ENCODE data around the gene COL18A1.

COL18A1 gene

GRCh38 chr21:45381865-45382696 lies 22.9 kb upstream of the COL18A1 start:
- DNase-seq, result no peak

DNA sequence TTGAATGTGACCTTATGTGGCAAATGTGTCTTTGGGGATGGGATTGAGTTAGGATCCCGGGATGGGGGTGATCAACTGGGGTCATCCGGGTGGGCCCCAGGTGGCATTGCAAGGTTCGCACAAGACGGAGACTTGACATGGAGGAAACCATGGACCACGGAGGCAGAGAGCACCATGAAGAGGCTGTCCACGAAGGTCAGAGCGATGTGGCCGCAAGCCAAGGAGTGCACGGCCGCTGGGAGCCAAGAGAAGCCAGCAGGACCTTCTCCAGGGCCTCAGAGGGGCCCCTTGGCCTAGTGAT lies 22.3 kb upstream of the COL18A1 start:
- no peak for DNase-seq

GRCh38 chr21:45383111-45383614 lies 21.8 kb upstream of the COL18A1 start:
- DNase-seq, result no peak

GRCh38 chr21:45383615-45384201 lies 21.3 kb upstream of the COL18A1 start:
- no peak for DNase-seq

DNA sequence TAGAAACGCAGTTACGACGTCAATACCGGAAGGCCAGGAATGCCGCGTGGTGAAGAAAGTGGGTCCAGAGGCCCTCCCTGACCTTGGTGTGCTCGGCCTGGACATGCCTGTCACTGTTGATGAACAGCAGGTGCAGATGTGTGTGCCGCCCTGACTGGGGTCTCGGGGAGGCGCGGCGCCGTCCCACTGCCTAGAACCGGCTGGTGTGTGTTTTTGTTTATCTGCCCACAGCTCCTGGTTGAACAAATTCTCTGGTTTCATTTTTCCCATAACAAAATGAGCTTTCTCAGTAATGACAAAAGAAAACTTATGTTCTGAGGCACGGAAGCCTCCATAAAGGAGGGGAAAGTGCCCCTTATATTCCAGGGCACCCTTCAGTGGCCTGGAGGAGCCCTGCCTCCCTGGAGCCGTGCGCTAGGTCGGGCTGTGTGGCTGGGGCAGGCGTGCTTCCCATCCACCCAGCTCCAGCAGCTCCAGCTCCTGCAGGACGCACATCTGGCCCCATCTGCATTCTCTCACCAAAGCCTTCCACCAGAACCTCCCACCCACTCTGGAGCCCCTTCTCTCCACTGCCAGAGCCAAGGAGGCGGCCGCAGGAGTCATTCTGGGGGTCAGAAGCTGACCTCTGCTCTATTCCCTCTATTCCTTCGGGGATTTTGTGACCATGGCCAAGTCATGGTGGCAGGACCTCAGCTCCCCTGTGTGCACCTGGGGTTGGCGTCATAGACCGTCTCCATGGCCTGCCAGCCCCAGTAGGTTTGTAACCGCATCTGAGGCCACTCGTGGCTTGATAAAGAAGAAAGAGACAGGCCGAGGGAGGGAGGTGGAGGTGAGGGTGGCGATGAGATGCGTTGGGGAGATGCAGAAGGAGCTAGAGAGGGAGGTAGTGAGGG lies 20.1 kb upstream of the COL18A1 start:
- DNase-seq, result no peak

GRCh38 chr21:45385549-45386050 lies 19.4 kb upstream of the COL18A1 start:
- DNase-seq, result no peak

- DNase-seq, result no peak
Observed at GRCh38 chr21:45386336-45386727, 18.6 kb upstream of the COL18A1 start.

DNA sequence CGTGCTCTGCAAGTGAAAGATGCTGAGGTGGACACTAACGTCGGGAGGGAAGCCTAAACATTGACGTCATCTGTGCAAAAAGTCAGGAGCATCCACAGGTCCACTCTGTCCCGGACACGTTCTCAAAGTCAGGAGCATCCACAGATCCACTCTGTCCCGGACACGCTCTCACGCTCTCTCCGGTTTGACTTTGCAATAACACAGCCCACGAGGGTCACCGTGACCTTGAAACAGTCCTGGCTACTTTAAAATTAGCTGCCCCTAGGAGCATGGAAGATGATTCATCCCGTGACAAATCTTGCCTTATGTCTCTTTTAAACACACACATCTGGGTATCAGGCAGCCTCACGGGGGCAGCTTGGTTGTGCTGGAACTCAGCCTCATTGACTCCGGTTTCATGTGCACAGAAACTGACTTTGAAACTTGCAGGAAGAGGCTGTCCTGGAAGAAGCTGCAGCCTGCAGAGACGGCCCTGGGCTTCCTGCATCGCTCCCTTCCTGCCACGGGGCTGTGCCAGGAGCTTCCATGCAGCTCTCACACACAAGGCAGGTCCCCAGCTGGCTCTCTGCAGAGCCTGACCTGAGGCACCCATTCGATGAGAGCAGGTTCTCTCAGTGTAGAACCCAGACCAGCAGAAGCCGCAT lies 18.1 kb upstream of the COL18A1 start:
- DNase-seq, result no peak

DNA sequence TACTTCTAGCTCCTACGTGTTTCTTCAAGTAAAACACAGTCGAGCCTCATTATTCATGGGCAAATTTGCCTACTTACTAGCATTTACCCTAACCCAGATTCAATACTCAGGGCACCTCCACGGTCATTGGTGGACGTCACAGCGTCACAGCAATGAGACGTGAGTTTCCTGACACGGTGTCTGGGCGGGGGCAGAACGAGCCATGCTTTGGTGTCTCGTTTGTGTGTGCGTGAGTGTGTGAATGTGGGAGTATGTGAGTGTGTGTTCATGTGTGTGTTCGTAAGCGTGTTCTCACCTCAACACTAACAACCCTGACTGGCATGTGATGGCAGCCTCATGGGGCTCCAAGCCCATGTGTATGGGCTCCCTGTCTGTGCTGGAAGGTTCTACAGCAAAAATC lies 17.5 kb upstream of the COL18A1 start:
- no peak for DNase-seq

- no peak for DNase-seq
Observed at GRCh38 chr21:45388011-45388521, 16.9 kb upstream of the COL18A1 start.

- no peak for DNase-seq
Observed at GRCh38 chr21:45388611-45389296, 16.2 kb upstream of the COL18A1 start.

DNA sequence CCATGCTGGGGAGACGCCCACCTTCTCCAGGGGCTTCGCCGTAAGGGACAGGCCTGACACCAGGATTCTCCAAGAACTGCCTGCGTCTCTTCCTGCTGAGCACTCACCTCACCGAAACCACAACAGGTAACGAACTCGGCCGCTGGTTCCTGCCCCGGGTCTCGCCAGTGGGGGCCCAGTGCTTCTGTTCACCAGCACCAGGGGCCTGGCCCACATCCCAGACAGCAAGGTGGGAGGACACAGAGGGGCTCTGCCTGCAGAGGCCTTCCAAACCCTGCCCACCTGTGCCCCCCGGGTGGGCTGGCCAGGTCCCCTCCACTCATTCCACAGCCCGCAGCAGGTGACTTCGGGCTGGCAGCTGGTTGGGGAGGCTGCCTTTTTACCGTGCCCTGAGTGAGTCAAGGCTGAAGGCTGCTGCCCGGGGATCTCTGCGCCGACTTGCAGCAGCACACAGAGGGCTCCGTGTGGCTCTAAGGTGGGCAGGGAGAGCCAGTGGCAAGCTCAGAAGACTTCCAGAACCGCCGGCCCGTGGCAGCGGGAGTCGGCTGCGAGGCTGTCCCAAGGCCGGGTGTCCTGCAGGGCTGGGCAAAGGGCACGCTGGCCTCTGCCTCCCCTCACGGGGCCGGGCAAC lies 14.7 kb upstream of the COL18A1 start:
- no peak for DNase-seq

DNA sequence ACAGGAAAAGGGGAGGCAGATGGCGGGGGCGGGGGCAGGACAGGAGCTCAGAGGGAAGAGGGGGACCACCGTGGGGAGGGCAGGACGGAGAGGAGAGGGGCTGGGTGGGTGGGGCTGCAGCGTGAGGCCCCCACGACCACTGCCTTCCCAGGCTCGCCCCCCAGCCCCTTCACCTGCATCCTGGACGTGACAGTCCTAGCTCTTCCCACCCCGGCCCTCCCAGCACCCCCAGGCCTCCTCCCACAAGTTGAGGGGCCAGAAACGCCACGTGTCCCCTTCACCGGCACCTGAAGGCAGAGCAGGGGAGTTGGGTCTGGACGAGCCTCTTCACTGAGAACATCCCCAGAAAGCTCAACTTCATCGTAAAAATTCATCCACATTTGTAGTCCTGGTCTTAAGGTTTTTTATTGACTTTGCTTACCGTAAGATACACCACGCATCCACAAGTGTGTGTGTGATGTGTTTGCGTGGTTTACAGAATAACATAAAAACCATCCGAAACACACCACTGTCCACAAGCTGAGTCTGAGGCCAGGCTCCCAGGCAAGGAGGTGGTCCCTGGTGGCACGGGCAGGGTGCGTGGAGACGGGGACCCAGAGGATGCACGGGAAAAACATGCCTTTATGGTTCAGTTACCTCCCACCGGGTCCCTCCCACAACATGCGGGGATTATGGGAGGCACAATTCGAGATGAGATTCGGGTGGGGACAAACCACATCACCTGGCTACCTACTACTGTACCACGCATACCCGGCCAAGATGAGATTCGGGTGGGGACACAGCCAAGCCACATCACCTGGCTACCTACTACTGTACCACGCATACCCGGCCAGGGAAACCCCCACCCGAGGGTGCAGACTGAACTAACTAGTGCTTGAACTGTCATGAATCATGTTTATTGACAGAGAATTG lies 13.9 kb upstream of the COL18A1 start:
- DNase-seq, result no peak

- DNase-seq, result no peak
Observed at GRCh38 chr21:45391743-45392572, 13.0 kb upstream of the COL18A1 start.

DNA sequence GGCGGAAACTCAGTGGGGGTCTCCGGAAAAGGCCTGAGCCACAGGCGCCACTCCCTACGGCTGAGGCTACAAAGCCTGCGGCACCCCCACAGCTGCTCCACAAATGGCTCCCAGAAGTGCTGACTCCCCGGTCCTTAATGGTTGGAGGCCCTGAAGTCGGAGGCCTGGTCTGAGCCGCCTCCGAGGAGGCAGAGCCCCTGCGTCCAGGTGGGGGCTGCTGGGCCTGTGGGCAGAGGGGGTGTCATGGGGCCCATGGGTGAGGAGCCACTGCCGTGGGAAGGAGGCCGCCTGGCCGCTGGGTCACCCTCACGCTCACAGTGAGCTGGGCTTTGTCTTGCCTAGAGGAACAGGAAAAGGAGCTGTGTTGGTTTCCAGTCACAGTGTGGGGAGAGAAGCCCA lies 12.4 kb upstream of the COL18A1 start:
- no peak for DNase-seq

DNA sequence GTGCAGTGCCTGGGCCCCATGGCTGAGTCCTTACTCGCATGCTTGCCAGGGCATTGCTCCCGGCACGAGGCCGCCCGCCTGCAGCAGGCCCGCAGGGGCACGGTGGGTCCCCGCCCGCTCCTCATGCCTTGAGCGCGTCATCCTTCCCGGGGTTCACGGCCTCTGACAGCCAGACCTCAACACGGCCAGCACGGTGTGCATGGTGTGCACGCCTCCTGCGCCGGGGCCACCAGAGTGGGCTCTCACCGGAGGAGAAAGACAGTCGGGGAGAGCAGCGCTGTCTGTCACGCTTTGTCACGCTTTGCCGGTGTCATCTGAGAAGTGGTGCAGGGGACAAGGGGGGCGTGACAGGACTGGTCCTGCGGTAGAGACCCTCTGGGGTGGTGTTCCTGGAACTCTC lies 11.9 kb upstream of the COL18A1 start:
- no peak for DNase-seq

DNA sequence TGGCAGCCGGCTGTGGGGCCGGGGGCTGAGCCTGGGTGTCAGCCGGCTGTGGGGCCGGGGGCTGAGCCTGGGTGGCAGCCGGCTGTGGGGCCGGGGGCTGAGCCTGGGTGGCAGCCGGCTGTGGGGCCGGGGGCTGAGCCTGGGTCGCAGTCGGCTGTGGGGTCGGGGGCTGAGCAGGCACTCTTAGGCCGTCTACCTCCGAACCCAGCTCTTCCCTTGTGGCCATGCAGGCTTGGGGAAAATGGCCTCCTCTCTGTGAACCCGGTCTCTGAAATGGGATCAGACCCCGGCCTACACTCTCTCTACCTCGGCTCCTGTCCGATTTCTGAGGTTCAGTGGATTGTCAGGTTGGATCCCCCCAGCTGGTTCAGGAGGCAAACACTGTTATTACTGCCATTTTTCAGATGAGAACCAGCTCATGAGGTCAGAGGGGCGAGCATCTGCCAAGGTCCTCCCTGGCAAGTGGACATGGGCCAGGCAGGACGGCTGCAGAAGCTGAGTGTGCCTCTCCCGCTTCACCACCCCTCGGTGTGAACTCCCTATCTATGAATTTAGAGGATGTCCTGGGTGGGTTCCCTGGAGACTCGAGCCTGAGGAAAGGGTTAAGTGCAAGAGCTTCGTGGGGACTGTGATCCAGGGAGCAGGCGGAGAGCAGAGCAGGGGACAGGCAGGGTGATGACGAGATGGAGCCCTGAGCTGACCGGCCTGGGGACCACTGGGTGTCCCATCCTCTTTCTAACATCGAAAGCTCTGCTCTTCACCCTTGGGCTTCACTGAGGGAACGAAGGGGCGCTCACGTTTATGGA lies 10.9 kb upstream of the COL18A1 start:
- DNase-seq, result no peak
